ENCODE measurements around the gene FCAMR. TPM values are rescaled to one million over a fixed set of nuclear protein-coding genes. Genes with fewer than 3 reads are reported as not detected.

The FCAMR gene
- total RNA-seq, 2 experiments from 2014 or later, result not detected

GRCh38 chr1:206963119-206963712, 7.0 kb downstream of the FCAMR start:
- DNase-seq (no peak), ATAC-seq (no peak)
- peaks cover 32% of the 10 kb centered on the region for H3K4me1 Mint-ChIP-seq (ENCODE audit: low read depth)
- H3K27ac Mint-ChIP-seq, result no peak overlapping the region
- intact Hi-C loops (cut with micrococcal nuclease), result no loop called here
- CTCF ChIA-PET, result interaction anchor here (1.1 to 1.4 kb wide), 3 partner anchors 11 to 98 kb away, joined by 3 to 4 read pairs (median 3); partner anchors contain the start of gene IL20
- H3K9me3 Mint-ChIP-seq, result no peaks in the 10 kb centered on the region
- no peak overlapping the region for H3K4me3 Mint-ChIP-seq
- TF ChIP-seq, protein P1, sequence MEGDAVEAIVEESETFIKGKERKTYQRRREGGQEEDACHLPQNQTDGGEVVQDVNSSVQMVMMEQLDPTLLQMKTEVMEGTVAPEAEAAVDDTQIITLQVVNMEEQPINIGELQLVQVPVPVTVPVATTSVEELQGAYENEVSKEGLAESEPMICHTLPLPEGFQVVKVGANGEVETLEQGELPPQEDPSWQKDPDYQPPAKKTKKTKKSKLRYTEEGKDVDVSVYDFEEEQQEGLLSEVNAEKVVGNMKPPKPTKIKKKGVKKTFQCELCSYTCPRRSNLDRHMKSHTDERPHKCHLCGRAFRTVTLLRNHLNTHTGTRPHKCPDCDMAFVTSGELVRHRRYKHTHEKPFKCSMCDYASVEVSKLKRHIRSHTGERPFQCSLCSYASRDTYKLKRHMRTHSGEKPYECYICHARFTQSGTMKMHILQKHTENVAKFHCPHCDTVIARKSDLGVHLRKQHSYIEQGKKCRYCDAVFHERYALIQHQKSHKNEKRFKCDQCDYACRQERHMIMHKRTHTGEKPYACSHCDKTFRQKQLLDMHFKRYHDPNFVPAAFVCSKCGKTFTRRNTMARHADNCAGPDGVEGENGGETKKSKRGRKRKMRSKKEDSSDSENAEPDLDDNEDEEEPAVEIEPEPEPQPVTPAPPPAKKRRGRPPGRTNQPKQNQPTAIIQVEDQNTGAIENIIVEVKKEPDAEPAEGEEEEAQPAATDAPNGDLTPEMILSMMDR (IDR thresholded peaks at IDR 0.05), result no peak
- no peaks in the 10 kb centered on the region for H3K36me3 Mint-ChIP-seq (ENCODE audit: low read depth)
- POLR2A ChIA-PET, result no interaction called here
- H3K27me3 Mint-ChIP-seq, result no peaks in the 10 kb centered on the region

- H3K9me3 Mint-ChIP-seq, result no peaks in the 10 kb centered on the region
- no peak overlapping the region for H3K27ac Mint-ChIP-seq
- CTCF ChIA-PET, result interaction anchor here (2.0 kb wide), 1 partner anchor 19 kb away, joined by 5 read pairs; no protein-coding TSS in a partner anchor
- no peak for DNase-seq
- no peak overlapping the region for H3K4me3 Mint-ChIP-seq
- peaks cover 23% of the 10 kb centered on the region for H3K4me1 Mint-ChIP-seq (ENCODE audit: low read depth)
- no peak for ATAC-seq
- no peaks in the 10 kb centered on the region for H3K27me3 Mint-ChIP-seq
- intact Hi-C loops (cut with micrococcal nuclease), result no loop called here
- no peaks in the 10 kb centered on the region for H3K36me3 Mint-ChIP-seq (ENCODE audit: low read depth)
- POLR2A ChIA-PET, result no interaction called here
- TF ChIP-seq, protein P1 (IDR thresholded peaks at IDR 0.05), result no peak
Observed at GRCh38 chr1:206962272-206962671, 8.0 kb downstream of the FCAMR start.

DNA sequence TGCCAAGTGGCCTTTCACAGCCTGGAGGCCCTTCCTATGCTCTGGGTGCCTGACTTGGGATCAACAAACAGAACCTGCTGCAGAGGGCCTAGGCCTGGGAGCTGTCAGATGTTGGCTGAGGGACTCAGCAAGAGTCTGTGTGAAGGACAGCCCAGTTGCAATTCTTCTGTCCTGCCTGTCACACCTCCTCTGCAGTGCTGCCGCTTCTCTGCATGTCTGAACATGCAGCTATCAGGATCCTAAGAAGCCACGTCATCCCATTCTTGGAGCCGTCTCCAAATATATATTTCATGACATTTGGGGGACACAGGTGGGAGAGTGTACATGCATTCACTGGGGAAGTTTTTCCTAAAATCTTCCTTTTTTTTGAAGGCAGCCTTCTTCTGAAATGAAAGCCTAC, 8.6 kb downstream of the FCAMR start:
- CTCF ChIA-PET, result interaction anchor here (1.1 to 2.1 kb wide), 4 partner anchors 11 to 88 kb away, joined by 4 to 6 read pairs (median 5); no protein-coding TSS in a partner anchor
- no peaks in the 10 kb centered on the region for H3K27me3 Mint-ChIP-seq
- intact Hi-C loops (cut with micrococcal nuclease), result no loop called here

GRCh38 chr1:206960676-206961386, 9.4 kb downstream of the FCAMR start:
- POLR2A ChIA-PET, result no interaction called here
- TF ChIP-seq, protein P1 (IDR thresholded peaks at IDR 0.05), result no peak
- Mint-ChIP-seq H3K36me3 (ENCODE audit: low read depth) (no peaks in the 10 kb centered on the region), H3K4me1 (ENCODE audit: low read depth) (peaks cover 17% of the 10 kb centered on the region), H3K9me3 (no peaks in the 10 kb centered on the region), H3K27me3 (no peaks in the 10 kb centered on the region), H3K27ac (no peak overlapping the region), H3K4me3 (no peak overlapping the region)
- intact Hi-C loops (cut with micrococcal nuclease), result no loop called here
- ATAC-seq, result no peak
- no peak for DNase-seq
- CTCF ChIA-PET, result interaction anchor here (1.1 to 2.1 kb wide), 6 partner anchors 11 to 234 kb away, joined by 3 to 6 read pairs (median 4); no protein-coding TSS in a partner anchor

More for the DNA sequence above, 8.6 kb downstream of the FCAMR start:
- no peak for DNase-seq
- TF ChIP-seq, protein P1 (IDR thresholded peaks at IDR 0.05), result no peak
- POLR2A ChIA-PET, result no interaction called here
- ATAC-seq, result no peak
- no peak overlapping the region for H3K4me3 Mint-ChIP-seq
- H3K36me3 Mint-ChIP-seq (ENCODE audit: low read depth), result no peaks in the 10 kb centered on the region
- H3K4me1 Mint-ChIP-seq (ENCODE audit: low read depth), result peaks cover 17% of the 10 kb centered on the region
- no peak overlapping the region for H3K27ac Mint-ChIP-seq
- no peaks in the 10 kb centered on the region for H3K9me3 Mint-ChIP-seq

- H3K27ac Mint-ChIP-seq, result no peak overlapping the region
- no peak overlapping the region for H3K4me3 Mint-ChIP-seq
- TF ChIP-seq, protein P1 (IDR thresholded peaks at IDR 0.05), result no peak
- no peak for DNase-seq
- no peaks in the 10 kb centered on the region for H3K9me3 Mint-ChIP-seq
- no peak for ATAC-seq
- CTCF ChIA-PET, result interaction anchor here (2.0 kb wide), 1 partner anchor 24 kb away, joined by 7 read pairs; no protein-coding TSS in a partner anchor
- no peaks in the 10 kb centered on the region for H3K36me3 Mint-ChIP-seq (ENCODE audit: low read depth)
- POLR2A ChIA-PET, result no interaction called here
- H3K27me3 Mint-ChIP-seq, result no peaks in the 10 kb centered on the region
- H3K4me1 Mint-ChIP-seq (ENCODE audit: low read depth), result peaks cover 26% of the 10 kb centered on the region
- intact Hi-C loops (cut with micrococcal nuclease), result no loop called here
Observed at GRCh38 chr1:206958144-206958543, 12.1 kb downstream of the FCAMR start.

All from activated CD8-positive, alpha-beta T cell treated with anti-CD3 and anti-CD28 coated beads for 36 hours (primary cell).